HG03354 (cell line): ENCODE results near the gene MIDN.

Source experiments
- ATAC-seq: cut with Tn5 transposase; IDR thresholded peaks from one replicate; pipeline ENCODE4 v1.9.1; 2021; ENCODE audit warnings: mild to moderate bottlenecking; ENCODE audit not compliant: unreplicated experiment, poor library complexity, severe bottlenecking

The MIDN gene

DNA sequence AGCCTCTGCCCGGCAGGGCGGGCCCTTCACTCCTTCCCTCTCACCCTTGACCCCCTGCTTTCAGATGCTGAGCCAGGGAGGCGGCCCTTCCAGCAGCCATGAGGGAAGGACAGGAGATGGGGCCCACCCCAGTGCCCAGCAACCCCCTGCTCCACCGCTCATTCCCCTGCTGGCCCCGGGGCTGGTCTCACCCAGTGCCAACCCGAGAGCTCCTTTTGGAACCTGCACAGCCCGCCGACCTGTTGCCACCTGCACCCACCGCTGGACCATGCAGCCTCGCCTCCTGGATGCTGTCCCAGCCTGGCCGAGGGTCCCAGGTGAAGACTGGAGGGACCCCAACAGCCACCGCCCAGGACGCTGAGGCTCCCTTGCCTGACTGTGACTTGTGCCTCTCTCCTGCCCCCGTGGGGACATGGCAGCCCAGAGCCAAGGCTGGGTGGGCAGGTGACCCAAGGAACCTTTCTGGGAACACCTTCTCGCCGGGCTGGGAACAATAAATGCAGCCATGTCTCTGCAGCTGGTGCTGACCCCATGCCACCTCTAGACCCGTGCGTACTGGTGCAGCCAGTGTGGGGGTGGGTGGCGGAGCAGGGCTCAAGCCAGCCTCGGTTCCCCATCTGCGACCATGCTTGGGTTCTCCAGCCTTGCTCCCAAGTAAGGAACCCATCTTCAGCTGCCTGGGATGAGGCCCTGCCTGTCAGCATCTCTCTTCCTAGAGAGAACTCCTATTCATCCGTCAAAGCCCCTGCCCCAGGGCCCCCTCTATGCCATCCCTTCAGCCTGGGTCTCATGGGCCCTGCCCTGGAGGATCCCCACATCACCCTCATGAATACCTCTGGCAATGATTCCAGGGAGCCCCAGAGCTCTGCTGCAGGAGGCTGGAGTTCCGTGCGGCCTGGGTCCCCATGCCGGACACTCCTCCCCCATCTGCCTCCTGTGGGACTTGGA lies 30.6 kb downstream of the MIDN start:
- no peak for ATAC-seq

DNA sequence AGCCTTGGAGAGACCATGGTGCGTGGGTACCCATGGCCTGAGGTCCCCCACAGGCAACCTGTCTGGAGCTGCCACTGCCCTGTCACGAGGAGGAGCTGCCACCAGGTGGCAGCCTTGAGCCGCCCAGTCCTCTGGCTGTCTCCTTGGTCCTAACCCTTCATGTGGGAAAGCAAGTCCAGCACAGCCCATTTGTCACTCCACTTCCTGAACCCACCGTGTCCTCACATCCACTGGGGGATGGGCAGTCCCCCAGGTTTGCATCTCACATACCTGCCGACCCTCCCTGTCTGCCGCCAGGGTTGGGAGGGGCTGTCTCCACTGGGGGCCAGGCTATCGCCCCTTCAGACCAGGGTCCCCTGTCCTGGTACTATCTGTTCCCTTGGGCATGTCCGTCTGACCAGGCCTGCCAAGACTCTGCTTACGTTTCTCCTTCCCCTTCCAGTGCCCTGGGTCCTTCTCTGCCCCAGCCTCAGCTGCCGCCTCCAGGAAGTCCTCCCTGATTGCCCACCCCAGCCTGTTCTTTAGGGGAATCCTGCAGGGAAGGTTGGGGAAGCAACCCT lies 31.5 kb downstream of the MIDN start:
- no peak for ATAC-seq

DNA sequence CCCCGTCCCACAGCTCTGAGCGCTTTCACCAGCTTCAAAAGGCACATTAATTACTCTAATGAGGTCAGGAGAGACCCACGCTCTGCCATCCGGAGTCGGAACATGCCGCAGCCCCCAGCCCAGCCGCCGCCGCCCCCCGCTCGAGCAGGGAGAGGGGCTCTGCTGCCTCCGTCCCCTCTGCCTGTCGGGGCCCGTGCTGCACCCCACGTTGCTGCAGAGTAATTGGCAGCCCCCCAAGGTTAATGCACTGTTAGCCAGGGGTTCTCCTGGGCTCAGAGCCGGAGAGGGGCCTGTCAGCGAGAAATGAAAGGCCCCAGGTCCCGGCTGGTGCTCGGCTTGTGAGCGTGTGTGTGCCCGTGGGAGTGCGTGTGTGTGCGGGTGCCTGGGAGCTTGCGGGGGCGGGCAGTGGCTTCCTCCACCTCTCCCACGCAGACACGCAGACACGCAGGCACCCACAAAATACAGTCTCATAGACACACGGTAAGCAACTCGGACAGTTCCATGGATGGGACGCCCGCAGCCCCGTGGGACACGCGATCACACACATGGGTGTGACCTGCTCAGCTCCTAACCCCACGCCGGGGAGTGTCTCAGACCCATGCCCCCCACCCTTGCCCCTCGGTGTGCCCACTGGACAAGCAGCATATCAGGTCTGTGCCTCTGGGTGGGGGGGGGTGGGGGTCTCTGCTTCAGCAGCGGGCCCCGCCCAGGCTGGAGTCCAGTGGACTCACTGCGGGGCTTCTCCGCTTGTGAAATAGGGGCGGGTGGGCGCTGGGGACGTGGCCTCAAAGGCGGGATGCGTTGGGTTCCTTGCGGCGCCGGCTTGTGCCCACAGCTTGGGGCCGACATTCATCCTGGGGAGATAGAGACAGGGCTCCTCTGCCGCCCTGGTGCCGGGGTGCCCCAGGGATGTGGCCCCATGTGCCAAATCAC lies 32.5 kb downstream of the MIDN start:
- no peak for ATAC-seq

DNA sequence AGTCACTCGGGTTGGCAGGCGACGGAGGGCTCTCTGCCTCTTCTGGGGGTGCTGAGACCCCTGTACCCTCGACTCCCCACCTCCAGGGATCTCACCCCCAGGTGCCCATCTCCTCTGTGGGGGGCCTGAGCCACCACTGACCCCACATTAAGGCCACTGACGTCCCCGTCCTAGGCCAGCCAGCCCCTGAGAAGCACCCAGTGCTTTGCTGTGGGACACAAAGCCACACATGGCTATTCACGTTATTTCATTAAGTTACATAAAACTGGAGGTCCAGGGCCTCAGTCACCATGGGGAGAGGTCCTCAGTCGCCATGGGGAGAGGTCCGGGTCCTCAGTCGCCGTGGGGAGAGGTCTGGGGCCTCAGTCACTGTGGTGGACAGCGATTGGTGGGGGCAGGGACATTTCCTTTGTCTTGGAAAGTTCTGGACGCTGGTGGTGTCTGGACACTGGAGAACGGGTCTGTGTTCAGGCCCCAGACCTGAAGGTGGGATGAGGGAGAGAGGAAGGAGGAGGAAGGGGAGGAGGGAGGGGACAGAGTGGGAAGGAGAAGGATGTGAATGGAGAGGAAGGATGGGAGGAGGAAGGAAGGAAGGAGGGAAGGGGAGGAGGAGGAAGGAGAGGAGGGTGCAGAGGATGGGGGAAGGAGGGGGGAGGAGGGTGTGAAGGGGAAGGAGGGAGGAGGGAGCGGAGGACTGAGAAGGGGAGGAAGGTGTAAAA lies 33.3 kb downstream of the MIDN start:
- no peak for ATAC-seq

DNA sequence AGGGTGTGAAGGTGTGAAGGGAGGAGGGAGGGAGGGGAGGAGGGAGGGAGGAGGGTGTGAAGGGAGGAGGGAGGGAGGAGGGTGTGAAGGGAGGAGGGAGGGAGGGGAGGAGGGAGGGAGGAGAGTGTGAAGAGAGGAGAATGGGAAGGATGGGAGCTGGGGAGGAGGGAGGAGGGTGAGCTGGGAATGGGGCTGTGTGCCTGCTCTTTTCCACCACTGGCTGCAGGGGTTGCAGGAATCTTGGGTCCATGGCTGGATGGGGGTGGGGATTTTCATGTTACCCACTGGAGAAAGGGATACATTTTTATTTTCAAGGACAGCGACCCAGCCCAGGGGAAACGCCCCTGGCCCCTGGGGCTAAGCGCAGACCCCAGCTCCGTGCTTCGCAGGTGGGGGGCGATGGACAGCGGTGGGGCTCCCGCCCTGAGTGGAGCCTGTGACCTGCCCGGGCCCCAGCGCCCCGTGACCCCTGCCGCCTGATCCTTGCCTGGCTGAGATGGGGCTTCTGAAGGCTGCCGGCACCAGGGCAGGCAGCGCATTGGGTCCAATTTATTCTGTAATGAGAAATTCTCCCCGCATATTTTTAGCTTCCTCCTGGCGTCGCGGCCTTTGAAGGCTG lies 34.3 kb downstream of the MIDN start:
- no peak for ATAC-seq

DNA sequence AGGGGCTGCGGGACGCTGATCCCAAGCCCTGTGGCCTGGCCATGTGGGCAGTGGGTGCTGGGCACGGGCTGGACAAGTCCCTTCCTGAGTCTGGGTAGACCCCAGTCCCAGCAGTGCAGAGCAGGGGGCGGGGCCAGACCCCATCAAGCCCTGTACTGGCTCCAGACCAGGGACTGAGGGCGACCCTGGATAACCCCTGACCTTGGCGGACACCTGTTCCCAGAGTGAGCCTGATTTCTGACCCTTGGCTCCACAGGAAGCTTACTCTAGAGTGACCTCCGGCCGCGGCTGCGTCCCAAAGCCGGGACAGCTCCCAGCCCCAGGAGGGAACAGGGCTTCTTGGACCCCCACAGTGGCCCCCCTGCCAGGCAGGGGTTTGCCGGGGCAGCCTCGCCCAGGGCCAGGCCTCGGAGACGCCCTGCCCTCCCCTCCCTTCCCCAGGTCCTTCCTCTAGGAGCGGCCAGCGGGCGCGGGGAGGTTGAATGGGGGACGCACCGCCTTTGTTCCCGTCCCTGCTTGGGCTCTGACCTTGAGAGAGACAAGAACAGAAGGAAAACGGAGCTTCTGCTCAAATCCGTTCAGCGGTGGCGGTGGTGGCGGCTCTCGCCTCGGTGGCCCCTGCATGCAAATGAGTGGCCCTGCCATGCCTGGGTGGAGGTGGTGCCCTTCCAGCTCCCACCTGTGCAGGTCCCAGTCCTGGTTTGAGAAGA lies 35.0 kb downstream of the MIDN start:
- ATAC-seq, result no peak

DNA sequence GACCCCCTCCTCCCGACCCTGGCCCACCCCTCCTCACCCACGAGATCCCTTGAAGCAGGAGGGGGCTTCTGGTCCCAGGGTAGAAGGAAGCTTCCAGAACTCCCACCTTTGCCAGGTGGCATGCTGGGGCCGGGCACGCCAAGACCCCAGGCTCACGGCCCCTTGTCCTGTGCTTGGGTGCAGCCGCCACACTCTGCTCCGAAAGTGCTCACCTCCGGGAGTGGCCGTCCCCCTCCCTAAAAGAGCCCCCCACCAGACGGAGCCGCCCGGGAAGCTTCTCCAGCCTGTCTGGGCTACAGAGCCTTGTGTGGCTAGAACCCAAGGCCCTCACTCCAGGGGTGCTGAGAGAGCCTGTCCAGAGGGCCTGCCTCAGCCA lies 35.5 kb downstream of the MIDN start:
- no peak for ATAC-seq

DNA sequence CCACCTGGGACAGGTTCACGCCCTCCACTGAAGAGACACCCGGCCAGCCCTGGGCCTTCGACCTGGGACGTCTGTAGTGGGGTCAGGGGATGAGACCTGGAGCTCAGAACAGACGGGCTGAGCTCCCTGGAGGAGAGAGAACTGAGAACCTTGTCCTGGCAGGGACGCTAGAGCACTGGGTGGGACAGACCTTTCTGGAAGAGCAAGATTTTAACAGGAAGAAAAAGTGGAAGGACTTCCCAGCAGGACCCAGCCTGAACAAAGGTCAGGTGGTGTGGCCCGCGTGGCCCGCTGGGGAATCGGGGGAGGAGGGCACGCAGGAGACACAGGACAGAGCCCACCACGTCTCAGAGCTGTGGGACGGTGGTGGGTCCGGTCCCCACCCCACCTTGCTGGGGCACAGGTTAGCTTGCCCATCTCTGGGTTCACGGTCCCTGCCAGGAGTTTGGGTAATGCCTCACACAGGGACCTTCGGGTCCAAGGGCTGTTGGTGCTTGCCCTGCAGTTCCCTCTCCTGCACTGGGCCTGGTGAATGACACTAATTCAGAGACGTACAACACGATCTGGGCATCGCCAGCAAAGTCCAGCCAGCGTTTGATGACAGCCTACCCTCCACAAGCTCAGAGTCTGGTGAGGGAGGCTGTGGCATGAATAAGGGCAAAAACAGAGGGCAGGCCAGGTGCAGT lies 36.1 kb downstream of the MIDN start:
- ATAC-seq, result no peak

DNA sequence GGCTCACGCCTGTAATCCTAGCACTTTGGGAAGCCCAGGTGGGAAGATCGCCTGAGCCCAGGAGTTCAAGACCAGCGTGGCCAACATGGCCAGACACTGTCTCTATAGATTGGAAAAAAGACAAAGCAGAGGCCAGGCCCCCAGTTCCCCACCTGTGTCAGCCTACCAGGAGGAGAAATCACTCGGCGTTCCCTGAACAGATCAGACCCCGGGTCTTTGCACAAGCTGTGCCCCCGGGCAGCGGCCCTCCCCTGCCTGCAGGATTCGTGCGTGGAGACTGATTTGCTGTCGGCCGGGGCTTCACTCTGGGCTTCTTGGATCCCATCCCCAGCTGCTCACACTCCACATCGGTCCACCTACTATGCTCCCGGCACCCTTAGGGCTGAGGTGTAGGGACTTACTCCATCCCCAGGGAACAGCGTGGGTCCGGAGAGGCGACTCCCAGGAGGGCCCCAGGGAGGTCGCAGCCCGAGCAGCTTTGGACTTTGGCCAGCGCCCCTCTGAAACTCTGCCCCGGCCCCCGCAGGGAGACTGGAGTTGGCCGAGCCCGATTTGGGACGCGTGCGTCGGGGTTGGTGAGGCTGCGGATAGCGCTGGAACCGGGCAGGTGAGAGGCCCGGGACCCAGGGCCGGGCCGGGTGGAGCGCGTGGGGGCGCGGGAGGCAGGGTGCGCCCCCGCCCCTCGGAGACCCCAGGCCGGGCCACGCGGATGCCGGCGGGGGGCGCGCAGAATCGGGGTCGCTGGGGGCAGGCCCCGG lies 36.8 kb downstream of the MIDN start:
- ATAC-seq, result no peak

DNA sequence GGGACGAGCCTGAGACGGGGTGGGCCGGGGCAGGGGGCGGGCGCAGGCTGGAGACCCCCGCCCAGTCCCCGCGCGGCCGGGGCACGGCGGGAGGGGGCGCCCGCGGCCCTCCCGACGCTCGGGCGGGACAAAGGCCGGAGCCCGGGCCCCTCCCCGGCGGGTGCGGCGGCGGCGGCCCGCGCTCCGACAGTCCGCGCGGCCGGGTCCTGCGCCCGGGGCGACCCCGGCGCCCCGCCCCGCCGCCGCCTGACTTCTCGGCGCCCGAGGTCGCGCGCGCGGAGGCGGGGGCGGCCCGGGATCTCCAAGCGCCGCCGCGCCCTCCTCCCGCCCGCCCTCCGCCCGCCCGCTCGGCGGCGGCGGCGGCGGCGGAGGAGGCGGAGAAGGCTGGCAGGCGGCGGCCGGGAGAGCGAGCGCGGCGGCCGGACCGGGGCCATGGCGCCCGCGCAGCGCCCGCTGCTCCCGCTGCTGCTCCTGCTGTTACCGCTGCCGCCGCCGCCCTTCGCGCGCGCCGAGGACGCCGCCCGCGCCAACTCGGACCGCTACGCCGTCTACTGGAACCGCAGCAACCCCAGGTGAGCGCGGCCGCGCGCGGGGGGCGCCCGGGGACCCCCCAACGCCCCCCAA lies 37.5 kb downstream of the MIDN start, which contains the start of gene EFNA2:
TSS of gene EFNA2 (plus strand) at position 137 of the 624 bp plus-strand sequence. CDS start at position 433, 296 bp downstream.
- ATAC-seq, result no peak

DNA sequence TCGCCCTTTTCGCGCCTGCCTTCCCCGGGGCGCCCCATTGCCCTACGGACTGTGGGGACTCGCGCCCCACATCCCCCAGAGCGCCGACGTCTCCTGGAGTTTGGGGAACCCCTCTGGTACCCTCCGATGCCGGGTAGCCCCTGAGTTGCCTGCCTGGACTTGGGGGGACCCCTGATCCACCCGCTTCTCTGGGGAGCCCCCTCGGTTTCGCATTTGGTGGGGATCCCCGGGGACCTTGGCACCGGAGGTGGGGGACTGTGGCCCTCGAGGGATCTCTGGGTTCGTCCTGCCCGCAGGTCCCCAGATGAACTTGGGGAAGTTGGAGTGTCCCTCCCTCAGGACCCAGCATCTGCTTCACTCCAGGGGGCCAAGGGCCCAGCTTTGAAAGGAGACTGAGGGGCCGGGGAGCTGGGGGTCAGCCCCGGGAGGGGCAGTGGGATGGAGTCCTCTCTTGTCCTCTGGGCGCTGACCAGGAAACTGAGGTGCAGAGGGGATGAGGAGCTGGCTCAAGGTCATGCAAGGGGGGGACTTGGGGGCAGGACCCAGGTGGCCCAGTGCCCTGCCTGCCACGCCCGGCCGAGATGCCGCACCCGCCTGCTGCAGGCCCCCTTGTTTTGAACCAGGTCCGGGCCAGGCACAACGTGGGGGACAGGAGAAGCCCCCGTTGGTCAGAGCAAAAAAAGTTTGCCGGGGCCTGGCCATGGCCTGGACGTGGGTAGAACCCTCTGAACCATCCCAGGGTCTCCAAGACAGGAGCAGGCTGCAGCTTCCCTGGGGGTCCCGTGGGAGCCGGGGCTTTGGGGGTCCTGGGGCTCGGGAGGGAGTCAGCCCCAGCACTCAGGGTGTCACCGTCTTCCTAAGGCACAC lies 38.3 kb downstream of the MIDN start:
- ATAC-seq, result no peak

DNA sequence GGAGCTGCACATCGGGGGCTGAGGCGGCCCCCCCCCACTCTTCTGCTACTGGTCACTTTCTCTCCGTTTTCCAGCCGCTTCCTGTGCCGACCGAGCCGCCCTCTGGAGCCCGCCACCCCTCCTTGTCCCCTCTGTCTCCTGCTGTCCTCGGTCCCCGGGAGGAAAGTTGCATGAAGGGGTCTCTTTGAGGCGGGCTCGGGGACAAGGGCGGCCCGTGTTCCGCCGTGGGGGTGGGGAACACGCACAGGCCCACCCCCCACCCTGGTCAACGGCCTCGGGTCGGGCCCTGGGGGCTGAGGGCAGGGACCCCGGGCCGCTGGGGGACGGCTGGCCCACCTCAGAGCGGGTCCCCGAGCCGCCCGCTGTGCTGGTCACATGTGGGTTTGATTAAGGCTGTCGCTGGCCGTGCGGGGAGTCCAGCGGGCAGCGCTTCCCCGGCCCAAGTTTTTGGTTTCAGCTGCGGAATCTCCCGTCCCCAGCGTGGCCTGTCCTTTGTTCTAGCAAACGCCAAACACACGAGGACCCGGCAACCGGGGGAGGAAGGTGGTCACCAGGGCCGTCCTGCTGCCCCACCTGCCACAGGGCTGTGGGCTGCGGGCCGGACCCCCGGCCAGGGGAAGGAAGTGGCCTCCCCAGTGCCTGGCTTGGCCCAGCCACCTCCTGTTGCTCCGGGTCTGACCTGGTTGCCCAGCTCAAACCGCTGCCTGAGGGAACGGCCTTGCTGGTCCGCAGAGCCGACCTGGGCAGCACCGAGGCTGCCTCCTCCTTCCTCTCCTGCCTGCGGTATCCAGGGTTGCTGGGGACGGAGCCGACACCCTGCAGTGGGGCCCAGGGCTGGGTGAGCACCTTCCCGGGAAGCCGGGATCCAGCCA lies 39.2 kb downstream of the MIDN start:
- no peak for ATAC-seq

DNA sequence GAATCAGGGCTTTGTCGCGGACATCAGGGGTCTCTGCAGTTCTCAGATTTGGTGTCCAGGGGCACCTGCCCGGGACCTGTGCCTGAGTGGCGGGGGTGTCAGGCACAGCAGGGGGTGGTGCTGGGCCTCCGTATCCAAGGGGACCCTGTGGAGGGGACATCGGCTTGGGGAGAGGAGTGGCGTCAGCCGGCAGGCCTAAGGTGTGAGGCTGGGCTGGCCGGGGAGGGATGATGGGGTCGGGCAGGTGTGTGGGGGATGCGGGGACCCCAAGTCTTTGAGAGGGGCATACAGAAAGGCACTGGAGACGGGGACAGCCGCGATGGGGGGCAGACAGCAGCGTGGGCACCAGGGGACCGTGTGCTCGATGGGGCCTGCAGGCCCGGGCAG lies 39.8 kb downstream of the MIDN start:
- no peak for ATAC-seq

DNA sequence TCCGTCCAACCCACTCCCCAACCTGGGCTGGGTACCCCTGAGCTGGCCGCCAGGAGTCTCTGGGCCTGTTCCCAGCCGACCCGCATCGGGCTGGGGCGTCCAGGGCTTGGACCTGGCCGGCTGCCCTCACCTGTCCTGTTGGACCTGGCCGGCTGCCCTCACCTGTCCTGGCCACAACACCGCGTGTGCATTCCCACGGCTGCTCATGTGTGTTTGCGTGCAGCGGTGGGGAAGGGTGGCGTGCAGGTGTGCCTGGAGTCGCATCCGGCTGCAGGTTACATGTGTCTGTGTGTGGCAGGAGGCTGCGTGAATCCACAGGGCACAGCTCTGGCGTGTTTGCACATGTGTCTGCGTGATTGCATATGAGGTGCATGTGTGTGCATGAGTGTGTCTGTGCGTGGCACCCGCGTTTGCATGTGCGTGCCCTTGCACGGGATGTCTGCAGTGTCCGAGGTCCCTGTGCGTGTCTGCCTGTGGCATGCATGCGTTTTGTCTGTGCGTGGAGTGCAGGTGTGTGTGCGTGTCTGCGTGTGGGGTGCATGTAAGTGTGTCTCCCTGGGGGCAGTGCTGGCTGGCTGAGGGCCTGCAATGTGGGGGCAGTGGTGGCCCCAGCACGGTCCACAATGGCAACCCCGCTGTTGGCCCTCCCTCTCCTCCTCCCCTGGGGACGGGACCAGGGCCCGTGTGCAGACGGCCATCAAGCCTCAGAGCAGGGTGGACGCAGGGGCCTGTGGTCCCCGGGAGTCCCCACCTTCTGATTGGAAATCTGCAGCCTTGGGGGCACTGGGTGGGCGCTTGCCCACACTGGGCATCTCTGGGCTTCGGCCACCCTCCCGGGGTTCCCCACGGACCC lies 40.7 kb downstream of the MIDN start:
- ATAC-seq, result no peak
